ENCODE data around the gene TMPRSS13.

The TMPRSS13 gene

DNA sequence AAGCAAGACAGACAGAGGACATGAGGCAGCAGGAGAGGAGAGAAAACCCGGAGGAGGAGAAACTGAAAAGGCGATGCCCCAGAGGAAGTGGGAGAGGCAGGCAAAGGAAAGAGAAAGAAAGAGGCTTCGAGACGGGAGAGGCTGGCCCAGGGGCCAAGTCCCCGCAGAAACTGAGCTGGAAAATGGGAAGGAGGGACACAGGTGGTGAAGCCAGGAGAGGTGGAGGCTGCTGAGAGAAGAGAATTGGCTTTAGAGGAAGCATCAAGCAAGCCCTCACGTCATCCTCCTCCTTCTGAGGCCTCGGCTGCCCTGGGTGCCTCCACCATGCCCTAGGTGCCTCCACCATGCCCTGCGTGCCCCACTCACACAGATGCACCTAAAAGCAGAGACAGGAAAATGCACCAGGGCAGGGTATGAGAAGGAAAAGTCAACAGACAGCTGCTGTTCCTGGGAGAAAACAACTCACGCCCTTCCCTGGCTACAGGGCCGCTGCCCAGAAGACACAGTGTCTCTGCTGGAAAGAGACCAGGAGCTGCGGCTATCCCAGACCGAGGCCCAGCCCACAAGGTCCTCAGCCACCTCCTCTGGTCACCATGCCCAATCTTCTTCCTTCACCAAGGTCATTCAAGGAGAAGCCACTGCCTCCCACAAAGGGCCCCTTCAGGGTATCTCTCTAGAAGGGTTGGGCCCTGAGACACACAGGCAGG, 67.0 kb downstream of the TMPRSS13 start:
- peaks cover 13% of the 10 kb centered on the region for H3K4me1 ChIP-seq (ENCODE audit: control insufficient read depth, insufficient read depth, low read length)
- H3K9ac ChIP-seq (ENCODE audit: low read depth, low read length): no peak overlapping the region
- no peaks in the 10 kb centered on the region for H3K27me3 ChIP-seq (ENCODE audit: control insufficient read depth, insufficient read depth, low read length)
- no peak overlapping the region for H3K4me3 ChIP-seq (ENCODE audit: low read depth, low read length)
- no peaks in the 10 kb centered on the region for H3K36me3 ChIP-seq (ENCODE audit: control insufficient read depth, insufficient read depth, low read length)
- no peaks in the 10 kb centered on the region for H3K9me3 ChIP-seq (ENCODE audit: control insufficient read depth, insufficient read depth, low read length)

DNA sequence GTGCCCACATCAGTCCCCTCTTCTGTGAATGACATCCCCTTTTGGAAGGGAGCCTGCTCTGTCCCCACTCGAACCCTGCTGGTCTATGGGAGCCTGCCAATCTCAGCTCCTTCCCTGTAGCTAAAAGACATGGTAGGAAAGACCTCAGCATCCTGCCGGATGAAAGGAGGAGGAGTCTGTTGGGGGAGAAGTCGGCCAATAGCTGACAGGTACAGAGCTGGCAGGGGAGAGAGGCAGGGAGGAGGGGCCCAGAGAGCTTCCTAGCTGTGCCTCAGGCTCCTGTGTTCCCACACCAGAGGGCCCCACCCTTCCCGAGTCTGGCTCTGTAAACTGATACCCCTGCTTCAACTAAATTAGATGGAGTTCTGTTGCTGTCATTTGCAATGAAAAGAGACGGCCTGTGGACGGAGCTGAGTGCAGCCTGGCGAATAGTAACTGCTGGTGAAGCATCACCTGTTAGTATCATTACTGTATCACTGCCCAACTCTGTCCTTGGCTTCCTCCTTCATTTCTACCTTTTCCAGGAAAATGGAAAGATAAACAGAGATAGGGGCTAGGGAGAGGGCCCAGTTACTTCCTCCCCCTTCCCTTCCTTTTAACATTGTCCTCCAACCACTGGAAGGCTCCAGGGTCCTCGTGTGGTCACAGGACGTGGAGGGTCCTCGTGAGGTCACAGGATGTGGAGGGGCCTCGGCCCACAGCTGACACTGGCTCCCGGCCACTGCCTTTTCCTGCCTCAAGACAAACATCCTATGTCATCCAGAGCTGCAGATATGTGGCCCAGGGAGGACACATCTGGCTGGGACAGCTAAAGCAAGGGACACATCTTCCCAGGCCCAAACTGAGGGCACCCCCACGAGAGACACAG, 67.8 kb downstream of the TMPRSS13 start:
- no peaks in the 10 kb centered on the region for H3K27me3 ChIP-seq (ENCODE audit: control insufficient read depth, insufficient read depth, low read length)
- H3K4me1 ChIP-seq (ENCODE audit: control insufficient read depth, insufficient read depth, low read length): peaks cover 9% of the 10 kb centered on the region
- no peaks in the 10 kb centered on the region for H3K36me3 ChIP-seq (ENCODE audit: control insufficient read depth, insufficient read depth, low read length)
- H3K9ac ChIP-seq (ENCODE audit: low read depth, low read length): no peak overlapping the region
- H3K4me3 ChIP-seq (ENCODE audit: low read depth, low read length): peak overlapping the region; percentile 26
- H3K9me3 ChIP-seq (ENCODE audit: control insufficient read depth, insufficient read depth, low read length): no peaks in the 10 kb centered on the region

DNA sequence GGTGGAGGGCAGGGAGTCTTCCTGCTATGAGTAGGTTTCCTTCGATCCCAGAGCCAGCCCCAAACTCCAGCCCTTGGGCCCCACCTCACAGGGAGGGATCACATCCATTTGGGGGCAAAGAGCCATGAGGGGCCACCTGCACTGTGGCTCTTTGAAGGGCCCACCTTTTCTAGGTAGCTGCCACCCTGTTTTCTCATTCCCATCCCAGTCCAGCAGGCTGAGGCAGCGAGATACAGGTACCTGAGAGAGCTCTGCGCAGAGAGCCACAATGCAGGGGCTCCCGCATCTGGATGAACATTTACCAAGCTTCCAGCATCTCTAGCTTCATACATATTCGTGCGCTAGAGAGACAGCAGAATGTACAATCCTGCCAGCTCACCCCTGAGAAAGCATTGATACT, 69.1 kb downstream of the TMPRSS13 start:
- H3K36me3 ChIP-seq (ENCODE audit: control insufficient read depth, insufficient read depth, low read length): no peaks in the 10 kb centered on the region
- peaks cover 9% of the 10 kb centered on the region for H3K4me1 ChIP-seq (ENCODE audit: control insufficient read depth, insufficient read depth, low read length)
- H3K27me3 ChIP-seq (ENCODE audit: control insufficient read depth, insufficient read depth, low read length): no peaks in the 10 kb centered on the region
- H3K9me3 ChIP-seq (ENCODE audit: control insufficient read depth, insufficient read depth, low read length): no peaks in the 10 kb centered on the region
- H3K9ac ChIP-seq (ENCODE audit: low read depth, low read length): no peak overlapping the region
- H3K4me3 ChIP-seq (ENCODE audit: low read depth, low read length): no peak overlapping the region

DNA sequence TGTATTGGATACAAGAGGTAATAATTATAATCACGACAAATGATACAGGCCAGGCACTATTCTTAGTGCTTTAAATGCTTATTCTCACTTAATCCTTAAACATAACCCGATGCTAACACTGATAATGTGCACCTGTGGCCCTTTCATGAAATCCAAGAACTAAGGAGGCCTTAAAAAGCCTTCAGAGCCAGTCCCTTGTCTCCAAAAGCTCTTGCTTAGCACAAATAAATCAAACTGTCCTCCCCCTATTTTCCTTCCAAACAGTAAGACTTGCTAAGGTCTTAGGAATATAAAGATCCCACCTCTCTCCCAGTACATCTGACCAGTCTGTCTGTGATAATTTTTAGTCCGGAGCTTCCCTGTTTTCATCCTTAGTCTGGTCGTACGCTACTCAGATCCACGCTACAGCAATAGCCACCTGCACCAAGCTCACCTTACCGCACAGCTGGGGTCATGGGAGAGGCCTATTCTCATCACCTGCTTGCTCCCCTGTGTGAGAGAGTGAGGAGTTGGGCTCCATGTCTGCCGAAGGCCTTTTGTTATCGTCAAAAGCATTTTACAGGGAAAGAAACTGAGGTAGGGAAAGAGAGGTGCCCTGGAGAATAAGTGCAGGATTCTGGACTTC, 69.6 kb downstream of the TMPRSS13 start:
- Histone ChIP-seq H3K9ac (ENCODE audit: low read depth, low read length) (no peak overlapping the region), H3K4me1 (ENCODE audit: control insufficient read depth, insufficient read depth, low read length) (peaks cover 9% of the 10 kb centered on the region), H3K36me3 (ENCODE audit: control insufficient read depth, insufficient read depth, low read length) (no peaks in the 10 kb centered on the region), H3K27me3 (ENCODE audit: control insufficient read depth, insufficient read depth, low read length) (no peaks in the 10 kb centered on the region), H3K9me3 (ENCODE audit: control insufficient read depth, insufficient read depth, low read length) (no peaks in the 10 kb centered on the region), H3K4me3 (ENCODE audit: low read depth, low read length) (no peak overlapping the region)

DNA sequence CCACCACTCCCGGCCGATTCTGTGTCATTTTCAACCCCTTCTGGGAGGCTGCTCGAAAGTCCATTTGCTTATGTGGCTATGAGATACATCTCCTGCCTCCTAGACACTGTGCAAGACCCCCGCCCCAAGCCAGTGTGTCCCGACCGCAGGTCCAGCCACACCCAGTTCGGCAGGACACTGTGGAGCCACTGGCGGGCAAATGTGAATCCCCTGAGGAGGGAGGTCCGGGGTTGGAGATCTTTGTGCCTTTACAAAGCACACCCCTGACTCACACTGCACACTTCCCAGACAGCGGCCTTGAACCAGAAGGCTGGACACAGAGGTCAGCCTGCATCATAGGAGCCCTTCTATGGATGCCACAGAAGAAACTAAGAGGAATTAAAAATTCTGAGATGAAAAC, 70.1 kb downstream of the TMPRSS13 start:
- H3K9ac ChIP-seq (ENCODE audit: low read depth, low read length): no peak overlapping the region
- no peaks in the 10 kb centered on the region for H3K36me3 ChIP-seq (ENCODE audit: control insufficient read depth, insufficient read depth, low read length)
- peaks cover 9% of the 10 kb centered on the region for H3K4me1 ChIP-seq (ENCODE audit: control insufficient read depth, insufficient read depth, low read length)
- H3K9me3 ChIP-seq (ENCODE audit: control insufficient read depth, insufficient read depth, low read length): no peaks in the 10 kb centered on the region
- H3K4me3 ChIP-seq (ENCODE audit: low read depth, low read length): no peak overlapping the region
- H3K27me3 ChIP-seq (ENCODE audit: control insufficient read depth, insufficient read depth, low read length): no peaks in the 10 kb centered on the region

DNA sequence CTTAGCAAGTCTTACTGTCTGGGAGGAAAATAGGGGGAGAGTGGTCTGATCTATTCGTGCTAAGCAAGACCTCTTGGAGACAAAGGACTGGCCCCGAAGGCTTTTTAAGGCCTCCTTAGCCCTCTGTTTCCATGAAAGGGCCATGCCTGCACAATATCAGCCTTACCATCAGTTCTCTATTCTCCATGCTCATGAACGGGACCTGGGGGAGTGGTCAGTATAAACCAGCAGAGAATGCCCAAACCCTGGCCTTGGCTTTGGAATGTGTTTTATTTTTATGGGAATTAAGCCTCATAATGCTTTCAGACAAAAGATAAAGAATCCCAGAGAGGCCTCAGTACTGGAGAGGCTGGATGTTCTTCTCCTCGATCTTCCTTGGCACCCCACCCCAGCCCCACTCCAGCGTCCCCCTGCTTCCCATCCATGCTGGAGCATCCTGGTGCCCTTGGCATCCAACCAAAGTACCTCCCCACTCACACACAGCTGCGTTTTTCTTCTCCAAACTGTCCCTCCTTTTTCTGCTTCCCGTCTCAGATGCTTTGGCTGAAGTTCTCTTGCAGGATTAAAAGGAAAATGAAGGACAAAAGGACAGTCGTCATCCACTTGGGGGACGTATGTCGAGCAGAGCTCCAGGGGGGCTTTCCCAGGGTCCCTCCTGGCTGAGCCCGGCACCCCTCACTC, 71.3 kb downstream of the TMPRSS13 start:
- Histone ChIP-seq H3K9me3 (ENCODE audit: control insufficient read depth, insufficient read depth, low read length) (no peaks in the 10 kb centered on the region), H3K9ac (ENCODE audit: low read depth, low read length) (no peak overlapping the region), H3K4me1 (ENCODE audit: control insufficient read depth, insufficient read depth, low read length) (peaks cover 9% of the 10 kb centered on the region), H3K4me3 (ENCODE audit: low read depth, low read length) (no peak overlapping the region), H3K36me3 (ENCODE audit: control insufficient read depth, insufficient read depth, low read length) (no peaks in the 10 kb centered on the region), H3K27me3 (ENCODE audit: control insufficient read depth, insufficient read depth, low read length) (no peaks in the 10 kb centered on the region)

DNA sequence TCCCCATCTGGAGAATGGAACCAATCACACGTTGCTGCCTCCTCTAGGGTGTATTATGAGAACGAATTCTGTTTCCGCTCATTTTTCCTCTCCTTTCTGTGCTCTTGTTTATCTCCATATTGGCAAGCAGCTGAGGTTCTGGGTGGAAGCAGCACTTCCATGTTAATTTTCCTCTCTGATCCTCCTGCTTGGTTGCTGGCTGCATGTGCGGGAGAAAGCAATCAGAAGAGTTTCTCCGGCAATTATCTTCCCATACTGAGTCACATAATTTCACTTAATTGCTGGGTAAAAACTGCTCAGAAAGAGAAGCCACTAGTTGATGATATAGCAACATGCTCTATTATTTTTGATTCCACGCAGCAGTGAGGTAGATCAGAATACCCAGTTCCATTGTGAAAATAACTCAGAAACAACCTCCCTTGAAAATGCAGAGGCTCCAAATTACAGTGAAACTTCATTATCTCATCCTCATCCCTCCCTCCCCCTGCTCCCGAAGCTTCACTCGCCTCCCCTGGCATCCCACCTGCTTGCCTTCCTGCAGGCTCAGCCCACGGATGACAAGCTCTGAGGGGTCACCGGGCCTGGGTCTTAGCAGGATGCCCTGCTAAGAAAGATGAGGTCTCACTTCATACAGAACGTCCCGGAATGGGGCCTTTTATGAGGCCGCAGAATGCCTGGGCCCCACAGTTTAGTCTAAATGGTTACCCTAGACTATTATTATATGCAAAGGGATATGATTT, 73.1 kb downstream of the TMPRSS13 start:
- Histone ChIP-seq H3K4me3 (ENCODE audit: low read depth, low read length) (no peak overlapping the region), H3K9me3 (ENCODE audit: control insufficient read depth, insufficient read depth, low read length) (no peaks in the 10 kb centered on the region), H3K4me1 (ENCODE audit: control insufficient read depth, insufficient read depth, low read length) (peaks cover 6% of the 10 kb centered on the region), H3K27me3 (ENCODE audit: control insufficient read depth, insufficient read depth, low read length) (no peaks in the 10 kb centered on the region), H3K36me3 (ENCODE audit: control insufficient read depth, insufficient read depth, low read length) (no peaks in the 10 kb centered on the region), H3K9ac (ENCODE audit: low read depth, low read length) (no peak overlapping the region)

DNA sequence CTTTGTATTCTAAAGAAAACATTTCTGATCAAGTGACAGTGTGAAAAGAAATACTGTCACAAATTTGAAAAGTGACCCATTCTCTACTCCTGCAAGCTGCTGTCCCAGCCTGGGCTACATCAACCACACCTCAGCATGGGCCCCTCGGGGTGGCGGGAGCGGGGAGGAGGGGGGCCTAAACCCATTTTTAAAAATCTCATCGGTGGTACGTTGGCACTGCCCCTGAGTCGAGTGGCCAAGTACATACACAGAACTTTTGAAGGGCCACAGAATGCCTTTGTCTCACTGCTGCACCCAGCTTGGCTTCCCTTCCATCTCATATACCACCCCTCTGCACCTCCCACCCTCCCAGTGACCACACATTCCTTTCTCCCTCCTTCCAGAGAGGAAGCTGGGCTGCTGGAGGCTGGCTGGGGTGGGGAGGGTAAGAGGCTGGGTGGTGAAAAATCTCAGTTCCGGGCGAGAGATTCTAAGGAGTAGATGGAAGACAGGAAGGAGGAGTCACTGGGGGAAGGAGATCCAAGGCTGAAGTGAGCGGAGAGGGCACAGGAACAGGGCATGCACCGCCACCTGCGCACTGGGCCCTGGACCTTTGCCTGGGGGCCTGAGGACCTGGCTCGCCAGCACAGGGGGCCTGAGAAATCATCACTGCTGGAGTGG, 73.9 kb downstream of the TMPRSS13 start:
- no peaks in the 10 kb centered on the region for H3K9me3 ChIP-seq (ENCODE audit: control insufficient read depth, insufficient read depth, low read length)
- no peak overlapping the region for H3K9ac ChIP-seq (ENCODE audit: low read depth, low read length)
- no peak overlapping the region for H3K4me3 ChIP-seq (ENCODE audit: low read depth, low read length)
- H3K4me1 ChIP-seq (ENCODE audit: control insufficient read depth, insufficient read depth, low read length): peaks cover 5% of the 10 kb centered on the region
- no peaks in the 10 kb centered on the region for H3K27me3 ChIP-seq (ENCODE audit: control insufficient read depth, insufficient read depth, low read length)
- no peaks in the 10 kb centered on the region for H3K36me3 ChIP-seq (ENCODE audit: control insufficient read depth, insufficient read depth, low read length)

DNA sequence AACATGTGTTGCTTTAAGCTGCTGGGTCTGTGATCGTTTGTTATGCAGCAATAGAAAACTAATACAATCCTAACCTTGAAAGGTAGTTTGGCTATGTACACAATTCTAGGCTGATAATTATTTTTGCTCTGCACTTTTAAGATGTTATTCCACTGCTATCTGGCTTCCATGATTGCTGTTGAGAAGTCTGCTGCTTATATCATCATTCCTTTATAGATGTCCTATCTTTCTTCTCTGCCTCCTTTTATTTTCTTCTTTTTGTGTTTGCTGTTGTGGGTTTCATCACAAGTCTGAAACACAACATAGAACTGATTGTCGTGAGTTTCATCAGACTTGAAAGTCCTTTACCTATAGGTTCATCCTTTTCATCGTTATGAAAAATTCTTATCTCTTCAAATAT, 76.9 kb downstream of the TMPRSS13 start:
- no peak overlapping the region for H3K9ac ChIP-seq (ENCODE audit: low read depth, low read length)
- H3K27me3 ChIP-seq (ENCODE audit: control insufficient read depth, insufficient read depth, low read length): no peaks in the 10 kb centered on the region
- H3K4me1 ChIP-seq (ENCODE audit: control insufficient read depth, insufficient read depth, low read length): peaks cover 5% of the 10 kb centered on the region
- H3K4me3 ChIP-seq (ENCODE audit: low read depth, low read length): no peak overlapping the region
- H3K9me3 ChIP-seq (ENCODE audit: control insufficient read depth, insufficient read depth, low read length): no peaks in the 10 kb centered on the region
- no peaks in the 10 kb centered on the region for H3K36me3 ChIP-seq (ENCODE audit: control insufficient read depth, insufficient read depth, low read length)

DNA sequence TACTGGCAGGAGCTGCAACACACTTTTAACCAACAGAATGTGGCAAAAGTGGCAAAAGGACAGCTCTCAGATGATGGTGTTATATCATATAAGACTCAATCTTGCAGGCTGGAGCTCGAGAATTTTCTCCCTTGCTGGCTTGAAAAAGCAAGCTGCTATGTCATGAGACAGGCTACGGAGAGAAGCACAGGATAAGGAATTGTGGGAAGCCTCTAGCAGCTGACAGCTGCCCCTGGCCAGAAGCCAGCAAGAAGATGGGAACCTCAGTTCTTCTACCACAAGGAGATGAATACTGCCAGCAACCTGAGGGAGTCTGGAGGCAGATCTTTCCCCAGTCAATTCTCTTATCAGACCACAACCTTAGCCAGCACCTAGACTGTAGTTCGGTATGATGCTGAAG, 77.3 kb downstream of the TMPRSS13 start:
- Histone ChIP-seq H3K27me3 (ENCODE audit: control insufficient read depth, insufficient read depth, low read length) (no peaks in the 10 kb centered on the region), H3K36me3 (ENCODE audit: control insufficient read depth, insufficient read depth, low read length) (no peaks in the 10 kb centered on the region), H3K9me3 (ENCODE audit: control insufficient read depth, insufficient read depth, low read length) (no peaks in the 10 kb centered on the region), H3K9ac (ENCODE audit: low read depth, low read length) (no peak overlapping the region), H3K4me3 (ENCODE audit: low read depth, low read length) (no peak overlapping the region), H3K4me1 (ENCODE audit: control insufficient read depth, insufficient read depth, low read length) (peaks cover 5% of the 10 kb centered on the region)

DNA sequence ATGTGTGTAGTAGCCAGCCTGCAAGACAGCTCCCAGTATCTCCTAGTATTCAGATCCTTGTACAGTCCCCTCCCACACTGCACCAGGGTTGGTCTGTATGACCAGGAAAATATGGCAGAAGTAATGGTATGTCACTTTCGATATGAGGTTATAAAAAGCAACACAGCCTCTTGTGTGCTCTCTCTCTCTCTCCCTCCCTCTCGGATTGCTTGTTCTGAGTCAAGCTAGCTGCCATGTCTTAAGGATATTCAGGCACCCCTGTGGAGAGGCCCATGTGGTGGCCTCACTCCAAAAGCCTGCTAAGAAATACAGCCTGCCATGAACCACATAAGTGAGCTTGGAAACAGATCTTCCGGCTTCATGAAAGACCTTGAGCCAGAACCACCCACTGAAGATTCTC, 78.1 kb downstream of the TMPRSS13 start:
- H3K27me3 ChIP-seq (ENCODE audit: control insufficient read depth, insufficient read depth, low read length): no peaks in the 10 kb centered on the region

More for the DNA sequence above, 78.1 kb downstream of the TMPRSS13 start:
- H3K9ac ChIP-seq (ENCODE audit: low read depth, low read length): no peak overlapping the region
- H3K4me3 ChIP-seq (ENCODE audit: low read depth, low read length): no peak overlapping the region
- no peaks in the 10 kb centered on the region for H3K9me3 ChIP-seq (ENCODE audit: control insufficient read depth, insufficient read depth, low read length)
- H3K4me1 ChIP-seq (ENCODE audit: control insufficient read depth, insufficient read depth, low read length): peaks cover 5% of the 10 kb centered on the region
- no peaks in the 10 kb centered on the region for H3K36me3 ChIP-seq (ENCODE audit: control insufficient read depth, insufficient read depth, low read length)
